Colon (tissue), 2 donors: ENCODE data around the gene NPPC.

Experiments
- FAIRE-seq: peaks from 2 replicates; lab custom pipeline; 2012; peaks lifted over from hg19 to GRCh38; lab: Jason Lieb, UNC
- donor health status: control.
- donor health status: control.

Gene NPPC

GRCh38 chr2:231935207-231935524 is 9.0 kb upstream of the NPPC start:
- FAIRE-seq, result no peak

- FAIRE-seq, result no peak
Measured at GRCh38 chr2:231934441-231935206, 8.4 kb upstream of the NPPC start.

GRCh38 chr2:231933916-231934401 is 7.8 kb upstream of the NPPC start:
- FAIRE-seq, result no peak

- no peak for FAIRE-seq
Measured at GRCh38 chr2:231932985-231933915, 7.1 kb upstream of the NPPC start.

GRCh38 chr2:231932711-231932970 is 6.4 kb upstream of the NPPC start:
- FAIRE-seq, result no peak

- no peak for FAIRE-seq
Measured at GRCh38 chr2:231931481-231931915, 5.3 kb upstream of the NPPC start.

GRCh38 chr2:231930593-231931281 is 4.5 kb upstream of the NPPC start:
- no peak for FAIRE-seq

- no peak for FAIRE-seq
Measured at GRCh38 chr2:231929961-231930592, 3.9 kb upstream of the NPPC start.

- FAIRE-seq, result no peak
Measured at GRCh38 chr2:231928901-231929725, 2.9 kb upstream of the NPPC start.

- FAIRE-seq, result no peak
Measured at GRCh38 chr2:231928481-231928880, 2.3 kb upstream of the NPPC start.

GRCh38 chr2:231927566-231927890 is 1.3 kb upstream of the NPPC start:
- FAIRE-seq, result no peak

GRCh38 chr2:231926761-231927565 is 767 bp upstream of the NPPC start:
- FAIRE-seq, result no peak

GRCh38 chr2:231925303-231926179 is 655 bp downstream of the NPPC start:
- FAIRE-seq, result no peak

- FAIRE-seq, result no peak
Measured at GRCh38 chr2:231924889-231925275, 1.3 kb downstream of the NPPC start.

GRCh38 chr2:231923951-231924888 is 2.0 kb downstream of the NPPC start:
- no peak for FAIRE-seq

- no peak for FAIRE-seq
Measured at GRCh38 chr2:231923010-231923344, 3.2 kb downstream of the NPPC start.

- FAIRE-seq, result no peak
Measured at GRCh38 chr2:231922311-231923009, 3.7 kb downstream of the NPPC start.

GRCh38 chr2:231920795-231921194 is 5.4 kb downstream of the NPPC start:
- FAIRE-seq, result no peak
